Stimulated activated CD4-positive, alpha-beta T cell treated with anti-CD3 and anti-CD28 coated beads, Interleukin-12 subunit alpha, Interleukin-12 subunit beta, amount 100 ng/mL, for 4 hours (primary cell): ENCODE results near the gene GPR162.

ENCODE experiments used
- DNase-seq: peaks from one replicate; pipeline ENCODE4 v3.0.0-alpha.2; 2020

Gene GPR162

GRCh38 chr12:6821591-6822425 is at the start of gene GPR162:
Gene GPR162 (plus strand): TSS chr12:6821821. CDS start chr12:6823899, 2,078 bp downstream.
- no peak for DNase-seq

- DNase-seq: peak; percentile 67
These were observed 49.3 kb upstream of the GPR162 start, which contains the start of gene LAG3 for GRCh38 chr12:6772331-6772695. Gene LAG3 (plus strand): TSS chr12:6772520. CDS start chr12:6772853, 333 bp downstream.

GRCh38 chr12:6772726-6773589 is 48.7 kb upstream of the GPR162 start:
- DNase-seq: no peak

- DNase-seq: peak; percentile 49
These were observed 47.9 kb upstream of the GPR162 start for GRCh38 chr12:6773590-6774351.

- DNase-seq: no peak
These were observed 47.0 kb upstream of the GPR162 start for GRCh38 chr12:6774499-6775062.

GRCh38 chr12:6775185-6776174 is 46.1 kb upstream of the GPR162 start:
- no peak for DNase-seq

GRCh38 chr12:6777386-6777785 is 44.2 kb upstream of the GPR162 start:
- no peak for DNase-seq

- DNase-seq: no peak
These were observed 43.4 kb upstream of the GPR162 start for GRCh38 chr12:6778217-6778573.

GRCh38 chr12:6778574-6779550 is 42.8 kb upstream of the GPR162 start:
- DNase-seq: peak; percentile 87

- DNase-seq: no peak
These were observed 41.8 kb upstream of the GPR162 start for GRCh38 chr12:6779708-6780432.

- DNase-seq: no peak
These were observed 41.0 kb upstream of the GPR162 start for GRCh38 chr12:6780573-6780972.

- no peak for DNase-seq
These were observed 39.5 kb upstream of the GPR162 start for GRCh38 chr12:6782119-6782518.

- DNase-seq: no peak
These were observed 38.6 kb upstream of the GPR162 start for GRCh38 chr12:6782850-6783566.

GRCh38 chr12:6783828-6784227 is 37.8 kb upstream of the GPR162 start:
- no peak for DNase-seq

- no peak for DNase-seq
These were observed 37.3 kb upstream of the GPR162 start for GRCh38 chr12:6784296-6784695.

GRCh38 chr12:6784761-6785160 is 36.9 kb upstream of the GPR162 start:
- DNase-seq: no peak

GRCh38 chr12:6786416-6787094 is 35.1 kb upstream of the GPR162 start:
- no peak for DNase-seq

- DNase-seq: no peak
These were observed 34.3 kb upstream of the GPR162 start for GRCh38 chr12:6787309-6787708.
